Measurements from ENCODE around the gene TMEM94.
"Not testable (repeated sequence)": the region's sequence is repeated elsewhere in the genome, so short reads cannot be mapped to it uniquely, and the experiment has no call there.

Gene TMEM94

DNA sequence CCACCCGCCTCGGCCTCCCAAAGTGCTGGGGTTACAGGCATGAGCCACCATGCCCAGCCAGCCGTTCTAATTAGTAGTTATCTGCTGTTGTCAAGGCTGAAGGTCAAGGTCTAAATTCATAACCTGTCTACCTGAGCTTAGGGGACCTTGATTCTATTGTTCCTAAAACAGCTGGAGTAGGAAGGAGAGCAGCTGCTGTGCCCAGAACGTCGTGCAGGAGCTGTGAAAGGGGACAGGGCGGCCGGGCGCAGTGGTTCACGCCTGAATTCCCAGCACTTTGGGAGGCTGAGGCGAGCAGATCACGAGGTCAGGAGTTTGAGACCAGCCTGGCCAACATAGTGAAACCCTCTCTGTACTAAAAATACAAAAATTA lies 21.0 kb downstream of the TMEM94 start:
- not testable (repeated sequence) for DNase-seq

DNA sequence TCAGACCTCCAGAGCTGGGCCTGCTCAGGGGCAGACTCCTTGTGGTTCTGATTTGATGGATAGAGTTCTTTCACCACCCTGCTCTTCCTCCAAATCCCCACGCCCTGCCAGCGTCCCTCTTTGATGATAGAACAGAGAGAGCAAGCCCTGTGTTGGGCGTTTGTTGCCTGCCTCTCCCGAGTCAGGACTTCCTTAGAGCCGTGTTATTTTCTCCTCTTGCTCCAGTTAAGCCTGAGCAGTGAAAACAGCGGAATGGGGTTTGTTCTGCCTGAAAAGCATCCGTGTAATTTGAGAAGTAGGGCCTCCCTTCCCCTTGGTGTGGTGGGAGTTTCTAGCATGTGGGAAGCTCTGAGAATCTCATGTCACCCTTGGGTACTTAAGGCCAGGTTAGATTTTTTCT lies 22.1 kb downstream of the TMEM94 start:
- DNase-seq, result no peak

DNA sequence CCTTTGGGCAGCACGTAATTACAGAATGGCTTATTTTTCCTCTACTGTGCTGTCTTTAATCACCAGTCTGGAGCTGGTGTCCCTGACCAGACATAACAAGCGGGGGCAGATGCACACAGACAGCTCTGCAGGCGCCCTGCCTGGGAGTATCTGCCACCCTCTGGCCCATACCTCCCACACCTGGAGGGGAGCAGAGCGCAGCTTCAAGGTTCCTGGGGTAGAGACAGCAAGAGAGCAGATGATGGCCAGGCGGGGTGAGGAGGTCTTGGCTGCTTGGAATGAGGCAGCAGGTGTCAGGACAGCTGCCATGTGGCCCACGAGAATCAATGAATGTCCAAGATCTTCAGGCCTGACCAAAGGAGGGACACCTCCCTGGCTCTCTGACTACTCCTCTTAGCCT lies 23.8 kb downstream of the TMEM94 start:
- no peak for DNase-seq

DNA sequence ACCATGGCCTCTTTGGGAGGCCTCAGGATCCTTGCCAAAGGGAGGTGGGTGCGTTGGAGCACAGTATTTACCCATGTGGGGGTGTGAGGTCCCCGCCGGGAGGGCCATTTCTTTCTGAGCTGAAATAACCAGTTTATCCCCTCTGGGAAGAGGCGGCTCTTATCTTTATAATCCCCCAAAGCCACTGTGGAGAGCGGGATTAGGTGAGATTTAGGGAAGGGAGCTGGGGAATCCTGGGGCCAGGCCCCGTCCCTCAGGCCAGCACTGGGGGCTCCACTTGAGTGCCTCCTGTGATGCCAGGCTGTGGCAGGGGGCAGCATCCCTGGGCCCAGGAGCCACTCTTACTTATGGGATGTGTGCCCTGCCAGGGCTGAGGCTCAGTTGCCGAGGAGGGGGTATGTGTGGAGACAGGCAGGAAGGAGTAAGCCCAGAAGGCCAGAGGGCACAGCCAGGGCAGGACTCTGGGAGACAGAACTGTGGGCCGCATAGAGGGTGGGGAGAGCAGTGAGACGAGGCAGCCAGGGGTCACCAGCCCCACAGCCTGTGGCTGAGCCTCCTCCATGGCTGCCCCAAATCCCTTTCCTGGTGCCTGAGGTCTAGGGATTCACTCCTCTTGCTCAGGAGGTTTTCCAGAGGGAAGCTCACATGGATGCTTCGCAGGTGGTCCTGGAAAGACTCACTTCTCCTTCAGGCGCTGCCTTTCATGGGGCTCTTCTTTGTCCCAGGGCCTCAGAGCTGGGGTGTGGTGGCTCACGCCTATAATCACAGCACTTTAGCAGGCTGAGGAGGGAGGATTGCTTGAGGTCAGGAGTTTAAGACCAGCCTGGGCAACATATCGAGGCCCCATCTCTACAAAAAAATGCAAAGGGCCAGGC lies 25.0 kb downstream of the TMEM94 start:
- DNase-seq, result no peak

DNA sequence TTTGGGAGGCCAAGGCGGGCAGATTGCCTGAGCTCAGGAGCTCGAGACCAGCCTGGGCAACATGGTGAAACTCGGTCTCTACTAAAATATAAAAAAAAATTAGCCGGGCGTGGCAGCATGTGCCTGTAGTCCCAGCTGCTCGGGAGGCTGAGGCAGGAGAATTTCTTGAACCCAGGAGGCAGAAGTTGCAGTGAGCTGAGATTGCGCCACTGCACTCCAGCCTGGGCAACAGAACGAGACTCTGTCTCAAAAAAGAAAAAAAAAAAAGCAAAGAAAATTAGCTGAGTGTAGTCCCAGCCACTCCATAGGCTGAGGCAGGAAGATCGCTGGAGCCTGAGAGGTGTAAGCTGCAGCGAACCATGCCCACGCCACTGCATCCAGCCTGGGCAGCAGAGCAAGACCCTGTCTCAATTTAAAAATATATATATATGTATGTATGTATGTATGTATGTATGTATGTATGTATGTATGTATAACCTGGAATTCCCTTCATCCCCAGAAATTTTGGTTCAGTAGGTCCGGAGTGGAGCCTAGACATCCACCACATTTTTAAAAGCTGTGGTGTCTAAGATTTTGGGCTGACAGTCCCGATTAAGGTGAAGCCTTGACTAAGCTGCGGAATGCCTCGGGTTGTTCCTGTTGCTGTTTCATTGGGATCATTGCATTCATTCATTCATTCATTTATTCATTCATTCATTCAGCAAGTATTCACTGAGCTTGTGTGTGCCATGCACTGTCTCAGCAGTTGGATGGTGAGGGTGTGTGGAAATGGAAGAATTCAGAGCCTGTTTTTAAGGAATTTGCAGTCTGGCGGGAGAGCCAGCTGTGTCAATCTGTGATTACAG lies 25.9 kb downstream of the TMEM94 start:
- no peak for DNase-seq

DNA sequence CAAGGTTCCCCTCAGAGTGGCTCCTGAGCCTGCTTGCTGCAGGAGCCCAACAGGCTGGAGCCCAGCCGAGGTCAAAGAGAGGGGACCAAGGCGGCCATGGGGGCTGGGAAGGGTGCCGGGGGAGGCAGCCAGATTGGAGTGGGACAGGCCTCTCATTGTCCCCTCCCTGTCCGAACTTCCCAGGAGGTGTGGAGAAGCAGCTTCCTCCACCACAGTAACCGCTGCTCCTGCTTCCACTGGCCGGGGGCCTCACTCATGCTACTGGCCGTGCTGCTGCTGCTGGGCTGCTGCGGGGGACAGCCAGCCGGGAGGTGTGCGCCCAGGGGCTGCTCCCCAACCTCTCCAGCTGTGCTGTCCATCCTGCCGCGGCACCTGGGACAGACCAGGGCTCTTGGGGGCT lies 29.3 kb downstream of the TMEM94 start:
- DNase-seq, result no peak

DNA sequence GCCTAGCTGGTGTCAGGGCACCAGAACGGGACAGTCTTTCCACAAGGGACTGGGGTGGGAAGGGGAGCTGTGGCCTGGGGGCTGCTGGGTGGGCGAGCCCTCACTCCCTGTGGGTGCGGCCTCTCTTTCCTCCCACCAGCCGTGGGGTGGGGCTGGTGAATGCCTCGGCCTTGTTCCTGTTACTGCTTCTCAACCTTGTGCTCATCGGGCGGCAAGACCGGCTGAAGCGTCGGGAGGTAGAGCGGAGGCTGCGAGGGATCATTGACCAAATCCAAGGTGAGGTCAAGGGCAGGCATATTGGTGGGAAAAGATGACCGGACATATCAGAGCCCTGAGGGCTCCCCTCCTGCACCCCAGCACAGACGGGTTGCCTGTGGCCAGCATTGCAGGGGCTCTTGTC lies 29.7 kb downstream of the TMEM94 start:
- no peak for DNase-seq

DNA sequence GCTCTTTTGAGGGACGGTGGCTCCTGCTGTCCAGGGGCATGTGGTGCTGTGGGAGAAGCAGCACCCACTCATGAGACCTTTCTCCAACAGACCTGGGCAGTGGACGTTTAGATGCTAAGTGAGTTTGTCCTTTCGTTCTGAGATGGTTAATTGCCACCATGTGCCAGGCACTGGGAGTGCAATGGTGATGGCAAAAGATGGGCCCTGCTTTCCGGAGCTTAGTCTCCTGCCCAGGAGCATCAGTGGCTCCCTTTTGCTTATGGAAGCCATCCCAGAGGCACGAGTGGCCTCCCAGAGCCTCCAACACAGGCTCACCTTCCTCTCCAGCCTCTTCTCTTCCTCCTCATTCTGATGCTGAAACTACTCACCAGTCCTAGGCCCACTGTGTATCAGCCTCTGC lies 30.5 kb downstream of the TMEM94 start:
- no peak for DNase-seq

DNA sequence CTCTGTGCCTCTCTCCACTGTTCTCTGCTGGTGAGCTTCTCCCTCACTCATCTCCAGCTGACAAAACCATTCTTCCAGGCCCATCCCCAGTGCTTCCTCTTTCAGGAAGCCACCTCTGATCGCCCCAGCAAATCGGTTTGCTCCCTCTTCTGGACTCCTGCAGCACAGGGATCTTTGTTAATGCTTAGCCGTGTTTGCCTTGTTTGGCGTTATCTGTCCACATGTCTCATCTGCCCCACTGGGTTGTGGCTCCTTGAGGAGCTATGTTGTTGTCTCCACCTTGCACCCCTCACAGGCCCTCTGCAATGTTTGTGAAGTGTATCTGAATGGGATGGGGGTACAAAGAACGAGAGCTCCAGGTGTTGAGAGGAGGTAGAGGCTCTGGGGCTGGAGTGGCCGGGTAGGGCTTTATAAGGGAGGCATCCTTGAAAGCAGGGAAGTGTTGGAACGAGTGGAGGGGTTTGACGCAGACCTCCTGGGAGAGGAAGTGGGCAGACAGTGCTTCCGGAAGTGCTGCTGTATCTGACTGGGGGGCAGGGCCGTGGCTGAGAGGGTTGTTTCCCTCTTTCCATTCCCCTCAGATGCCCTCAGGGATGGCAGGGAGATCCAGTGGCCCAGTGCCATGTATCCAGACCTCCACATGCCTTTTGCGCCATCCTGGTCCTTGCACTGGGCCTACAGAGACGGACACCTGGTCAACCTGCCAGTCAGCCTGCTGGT lies 31.1 kb downstream of the TMEM94 start:
- DNase-seq, result no peak

DNA sequence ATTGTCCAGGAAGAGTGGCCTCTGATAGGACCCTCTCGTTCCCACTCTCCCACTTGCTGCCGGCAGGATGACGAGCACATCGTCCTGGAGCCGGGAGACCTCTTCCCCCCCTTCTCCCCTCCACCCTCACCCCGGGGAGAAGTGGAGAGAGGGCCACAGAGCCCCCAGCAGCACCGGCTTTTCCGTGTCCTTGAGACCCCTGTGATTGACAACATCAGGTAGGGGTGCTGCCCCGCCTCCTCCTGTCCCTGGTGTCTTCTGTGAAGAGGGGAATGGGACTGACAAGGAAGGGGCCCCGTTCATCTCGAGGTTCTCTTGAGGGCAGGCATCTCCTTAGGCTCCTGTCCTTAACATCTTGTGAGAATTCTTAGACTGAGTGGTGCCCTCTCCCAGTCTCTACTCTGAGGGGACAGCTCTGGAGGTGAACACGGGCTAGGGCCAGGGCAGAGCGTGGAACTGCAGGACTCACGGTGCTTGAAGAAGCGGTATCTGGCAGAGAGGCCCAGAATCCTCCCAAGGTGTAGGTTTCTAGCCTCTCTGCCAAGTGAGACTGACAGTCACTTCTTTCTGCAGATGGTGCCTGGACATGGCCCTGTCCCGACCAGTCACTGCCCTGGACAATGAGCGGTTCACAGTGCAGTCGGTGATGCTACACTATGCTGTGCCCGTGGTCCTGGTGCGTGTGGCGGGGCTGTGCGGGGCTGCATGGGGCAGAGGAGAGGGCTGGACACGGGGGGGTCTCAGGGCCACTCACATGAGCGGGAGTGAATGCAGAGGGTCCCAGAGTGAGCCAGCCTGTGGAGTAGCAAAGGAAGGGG lies 32.5 kb downstream of the TMEM94 start:
- DNase-seq, result no peak

DNA sequence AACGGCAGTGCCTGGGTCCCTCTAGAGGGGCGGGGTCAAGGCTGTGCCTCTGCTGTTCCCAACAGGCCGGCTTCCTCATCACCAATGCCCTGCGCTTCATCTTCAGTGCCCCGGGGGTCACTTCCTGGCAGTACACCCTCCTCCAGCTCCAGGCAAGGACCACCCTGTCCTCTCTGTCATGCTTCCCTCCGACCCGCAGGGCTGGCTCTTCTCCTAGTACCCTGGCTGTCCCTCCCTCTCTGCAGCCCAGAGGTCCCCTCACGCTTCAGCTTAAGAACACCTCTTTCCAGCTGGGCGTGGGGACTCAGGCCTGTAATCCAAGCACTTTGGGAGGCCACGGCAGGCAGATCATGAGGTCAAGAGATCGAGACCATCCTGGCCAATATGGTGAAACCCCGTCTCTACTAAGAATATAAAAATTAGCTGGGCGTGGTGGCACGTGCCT lies 33.1 kb downstream of the TMEM94 start:
- no peak for DNase-seq

DNA sequence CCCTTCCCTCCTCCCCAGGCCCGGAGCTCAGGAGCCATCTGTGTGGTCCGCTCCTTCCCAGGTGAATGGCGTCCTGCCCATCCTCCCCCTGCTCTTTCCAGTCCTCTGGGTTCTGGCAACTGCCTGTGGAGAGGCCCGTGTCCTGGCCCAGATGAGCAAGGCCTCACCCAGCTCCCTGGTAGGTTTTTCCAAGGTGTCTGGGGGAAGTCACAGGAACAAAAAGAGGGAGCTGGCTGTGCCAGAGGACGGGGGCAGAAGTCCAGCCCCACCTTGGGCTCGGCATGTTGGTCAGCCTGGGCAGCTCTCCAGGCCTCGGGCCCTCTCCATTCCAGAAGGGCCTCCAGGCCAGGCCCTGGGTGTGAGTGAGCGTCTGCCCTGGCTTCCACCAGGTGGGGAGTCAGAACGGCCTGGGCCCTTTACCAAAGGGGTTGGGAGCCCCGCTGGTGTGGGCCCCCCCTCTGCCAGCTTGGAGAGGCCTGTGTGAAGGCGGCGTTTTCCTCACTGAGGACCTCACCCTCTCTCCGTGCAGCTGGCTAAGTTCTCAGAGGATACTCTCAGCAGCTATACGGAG lies 33.8 kb downstream of the TMEM94 start:
- DNase-seq, result no peak

DNA sequence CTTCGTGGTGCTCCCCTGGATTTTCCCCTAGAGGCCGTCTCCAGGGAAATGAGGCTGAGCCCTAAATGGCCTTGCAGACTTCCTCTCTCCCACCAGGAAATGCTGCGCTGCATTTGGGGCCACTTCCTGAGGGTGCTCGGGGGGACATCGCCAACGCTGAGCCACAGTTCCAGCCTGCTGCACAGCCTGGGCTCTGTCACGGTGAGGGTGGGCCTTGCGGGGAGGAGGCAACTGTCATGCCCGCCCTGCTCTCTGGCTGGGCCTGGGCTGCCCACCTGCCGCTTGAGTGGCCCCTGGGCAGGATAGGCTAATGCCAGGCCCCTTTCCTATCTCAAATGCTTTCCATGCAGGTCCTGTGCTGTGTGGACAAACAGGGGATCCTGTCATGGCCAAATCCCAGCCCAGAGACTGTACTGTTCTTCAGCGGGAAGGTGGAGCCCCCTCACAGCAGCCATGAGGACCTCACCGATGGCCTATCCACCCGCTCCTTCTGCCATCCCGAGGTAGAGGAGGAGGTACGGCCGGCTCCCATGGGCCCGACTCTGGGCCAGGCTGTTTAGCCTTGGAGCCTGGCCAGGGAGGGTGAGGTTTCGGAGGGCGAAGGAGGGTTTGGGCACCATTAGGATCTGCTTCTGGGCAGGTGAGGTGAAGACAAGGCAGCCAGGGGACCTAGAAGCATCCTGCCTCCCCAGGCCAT lies 34.7 kb downstream of the TMEM94 start:
- no peak for DNase-seq

DNA sequence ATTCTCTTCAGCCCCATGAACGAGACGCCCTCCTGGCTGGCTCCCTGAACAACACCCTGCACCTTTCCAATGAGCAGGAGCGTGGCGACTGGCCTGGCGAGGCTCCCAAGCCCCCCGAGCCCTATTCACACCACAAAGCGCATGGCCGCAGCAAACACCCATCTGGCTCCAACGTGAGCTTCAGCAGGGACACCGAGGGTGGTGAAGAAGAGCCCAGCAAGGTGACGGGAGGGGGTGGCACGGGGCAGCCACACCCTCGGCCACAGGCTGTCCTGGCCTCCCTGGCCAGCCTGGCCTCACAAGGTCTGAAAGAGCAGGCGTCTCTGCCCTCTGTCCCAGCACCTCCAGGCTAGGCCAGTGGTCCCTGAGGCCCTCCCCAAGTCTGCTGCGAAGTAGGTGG lies 35.2 kb downstream of the TMEM94 start:
- DNase-seq, result no peak

DNA sequence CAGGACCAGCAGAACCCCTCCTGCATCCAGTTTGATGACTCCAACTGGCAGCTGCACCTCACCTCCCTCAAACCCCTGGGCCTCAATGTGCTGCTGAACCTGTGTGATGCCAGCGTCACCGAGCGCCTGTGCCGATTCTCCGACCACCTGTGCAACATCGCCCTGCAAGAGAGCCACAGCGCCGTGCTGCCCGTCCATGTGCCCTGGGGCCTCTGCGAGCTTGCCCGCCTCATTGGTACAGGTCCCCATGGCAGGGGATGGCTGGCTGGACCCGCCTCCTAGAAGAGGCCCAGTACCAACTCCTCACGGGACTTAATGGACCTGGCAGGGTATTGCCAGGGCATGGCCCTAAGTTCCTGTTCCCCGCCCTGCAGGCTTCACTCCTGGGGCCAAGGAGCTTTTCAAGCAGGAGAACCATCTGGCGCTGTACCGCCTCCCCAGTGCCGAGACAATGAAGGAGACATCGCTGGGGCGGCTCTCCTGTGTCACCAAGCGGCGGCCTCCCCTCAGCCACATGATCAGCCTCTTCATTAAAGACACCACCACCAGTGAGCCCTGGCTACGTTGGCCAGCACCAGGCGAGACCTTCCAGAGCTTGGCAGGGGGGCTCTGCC lies 36.2 kb downstream of the TMEM94 start:
- DNase-seq, result no peak

DNA sequence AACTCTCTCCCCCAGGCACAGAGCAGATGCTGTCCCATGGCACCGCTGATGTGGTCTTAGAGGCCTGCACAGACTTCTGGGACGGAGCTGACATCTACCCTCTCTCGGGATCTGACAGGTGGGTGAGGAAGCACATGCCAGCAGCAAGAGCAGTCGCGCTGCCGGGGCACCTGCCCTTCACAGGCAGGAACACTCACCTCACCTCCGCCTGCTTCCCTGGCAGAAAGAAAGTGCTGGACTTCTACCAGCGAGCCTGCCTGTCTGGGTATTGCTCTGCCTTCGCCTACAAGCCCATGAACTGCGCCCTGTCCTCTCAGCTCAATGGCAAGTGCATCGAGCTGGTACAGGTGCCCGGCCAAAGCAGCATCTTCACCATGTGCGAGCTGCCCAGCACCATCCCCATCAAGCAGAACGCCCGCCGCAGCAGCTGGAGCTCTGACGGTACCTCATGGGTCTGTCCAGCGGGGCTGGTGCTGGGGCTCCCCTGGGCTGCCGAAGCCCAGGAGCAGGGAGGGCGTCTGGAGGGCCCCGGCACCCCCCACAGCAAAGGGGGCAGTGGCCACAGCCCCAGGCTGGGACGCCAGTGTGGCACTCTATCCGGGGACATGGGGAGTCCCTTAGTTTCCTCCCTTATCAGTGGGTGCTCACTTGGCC lies 37.2 kb downstream of the TMEM94 start:
- DNase-seq, result no peak

DNA sequence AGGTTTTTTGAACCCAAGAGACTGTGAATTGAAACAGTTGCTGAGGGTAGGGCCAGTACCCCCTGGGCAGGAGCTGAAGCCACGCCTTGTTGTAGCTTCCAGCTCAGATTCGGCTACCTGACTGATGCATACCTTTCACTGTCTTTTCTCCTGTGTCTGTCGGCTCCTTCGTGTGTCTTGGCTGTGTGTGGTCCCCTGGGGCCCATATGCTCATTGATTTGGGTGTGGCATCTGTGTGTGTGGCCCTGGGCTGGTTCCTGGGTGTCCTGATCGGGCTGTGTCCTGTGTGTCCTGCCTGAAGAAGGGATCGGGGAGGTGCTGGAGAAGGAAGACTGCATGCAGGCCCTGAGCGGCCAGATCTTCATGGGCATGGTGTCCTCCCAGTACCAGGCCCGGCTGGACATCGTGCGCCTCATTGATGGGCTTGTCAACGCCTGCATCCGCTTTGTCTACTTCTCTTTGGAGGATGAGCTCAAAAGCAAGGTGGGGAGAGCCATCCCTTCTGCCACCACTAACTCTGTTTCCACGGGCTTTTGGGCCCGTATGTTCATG lies 38.0 kb downstream of the TMEM94 start:
- DNase-seq, result no peak

DNA sequence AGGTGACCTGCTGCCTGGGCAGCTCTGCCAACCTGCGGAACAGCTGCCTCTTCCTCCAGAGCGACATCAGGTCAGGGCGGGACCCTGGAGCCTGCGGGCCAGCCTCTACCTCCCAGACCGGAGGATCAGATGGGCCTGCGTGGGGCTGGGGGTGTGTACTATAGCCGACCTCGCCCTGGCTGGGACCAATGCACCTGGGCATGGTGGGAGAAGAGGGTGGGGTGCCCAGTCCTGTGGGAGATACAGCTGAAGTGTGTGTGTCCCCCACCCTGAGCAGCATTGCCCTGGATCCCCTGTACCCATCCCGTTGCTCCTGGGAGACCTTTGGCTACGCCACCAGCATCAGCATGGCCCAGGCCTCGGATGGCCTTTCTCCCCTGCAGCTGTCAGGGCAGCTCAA lies 39.6 kb downstream of the TMEM94 start:
- DNase-seq, result no peak

DNA sequence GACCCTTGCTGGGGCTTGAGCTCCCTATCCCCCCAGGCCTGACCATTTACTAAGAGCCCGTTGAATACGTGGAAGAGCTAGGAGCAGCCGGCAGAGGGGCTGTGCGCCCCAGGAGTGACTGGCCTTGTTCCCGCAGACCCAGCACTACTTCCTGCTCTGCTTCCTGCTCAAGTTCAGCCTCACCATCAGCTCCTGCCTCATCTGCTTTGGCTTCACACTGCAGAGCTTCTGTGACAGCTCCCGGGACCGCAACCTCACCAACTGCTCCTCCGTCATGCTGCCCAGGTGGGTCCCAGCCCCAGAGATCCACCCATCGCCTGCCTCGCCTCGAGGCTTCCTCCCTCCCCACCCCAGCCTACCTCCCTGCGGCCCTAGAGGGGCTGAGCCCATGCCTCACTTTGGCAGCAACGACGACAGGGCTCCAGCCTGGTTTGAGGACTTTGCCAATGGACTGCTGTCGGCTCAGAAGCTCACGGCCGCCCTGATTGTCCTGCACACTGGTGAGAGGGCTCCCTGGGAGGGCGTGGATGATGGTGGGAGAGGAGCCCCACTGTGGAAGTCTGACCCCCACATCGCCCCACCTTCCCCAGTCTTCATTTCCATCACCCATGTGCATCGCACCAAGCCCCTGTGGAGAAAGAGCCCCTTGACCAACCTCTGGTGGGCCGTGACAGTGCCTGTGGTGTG lies 41.7 kb downstream of the TMEM94 start:
- DNase-seq, result no peak
